SHP77 (cell line): Measurements from ENCODE around the gene RIPOR3.
"Not testable (repeated sequence)": the region's sequence is repeated elsewhere in the genome, so short reads cannot be mapped to it uniquely, and the experiment has no call there.

Source experiments
- DNase-seq, 2 experiments: peaks; one replicate each; lab custom pipeline; 2025; lab: John Stamatoyannopoulos, UW

RIPOR3 gene

DNA sequence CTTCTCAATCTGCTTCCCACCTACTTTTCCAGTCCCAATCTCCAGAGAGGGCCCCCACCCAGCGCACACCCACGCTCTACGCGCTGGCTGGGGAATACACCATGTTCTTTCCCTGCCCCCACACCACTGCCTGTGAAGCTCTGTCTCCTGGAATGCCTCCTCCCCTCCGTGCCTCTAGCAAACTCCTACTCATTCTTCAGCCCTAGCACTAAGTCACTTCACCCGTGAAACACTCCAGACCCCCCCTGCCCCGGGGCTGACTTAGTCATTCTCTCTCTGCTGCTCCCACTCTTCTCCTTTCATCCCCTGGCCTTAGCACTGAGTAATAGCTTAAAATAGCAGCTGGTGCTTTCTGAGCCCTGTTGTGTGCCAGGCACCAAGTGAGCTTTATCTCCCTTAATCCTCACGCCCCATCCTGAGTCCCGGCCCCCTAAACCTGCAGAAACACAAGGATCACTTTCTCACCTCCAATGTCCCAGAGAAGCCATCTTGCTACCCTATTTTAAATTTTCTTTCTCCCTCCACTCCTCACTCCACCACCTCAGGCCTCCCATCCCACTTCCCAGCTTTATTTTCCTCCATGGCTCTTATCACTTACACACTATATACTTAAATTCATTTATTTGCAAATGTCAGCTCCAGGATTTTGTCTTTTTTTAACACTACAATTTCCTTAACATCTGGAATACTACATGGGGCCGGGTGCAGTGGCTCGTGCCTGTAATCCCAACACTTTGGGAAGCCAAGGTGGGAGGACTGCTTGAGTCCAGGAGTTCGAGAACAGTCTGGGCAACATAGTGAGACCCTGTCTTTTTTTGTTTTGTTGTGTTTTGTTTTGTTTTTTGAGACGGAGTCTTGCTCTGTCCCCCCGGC, 33.7 kb upstream of the RIPOR3 start:
- DNase-seq, result no peak

DNA sequence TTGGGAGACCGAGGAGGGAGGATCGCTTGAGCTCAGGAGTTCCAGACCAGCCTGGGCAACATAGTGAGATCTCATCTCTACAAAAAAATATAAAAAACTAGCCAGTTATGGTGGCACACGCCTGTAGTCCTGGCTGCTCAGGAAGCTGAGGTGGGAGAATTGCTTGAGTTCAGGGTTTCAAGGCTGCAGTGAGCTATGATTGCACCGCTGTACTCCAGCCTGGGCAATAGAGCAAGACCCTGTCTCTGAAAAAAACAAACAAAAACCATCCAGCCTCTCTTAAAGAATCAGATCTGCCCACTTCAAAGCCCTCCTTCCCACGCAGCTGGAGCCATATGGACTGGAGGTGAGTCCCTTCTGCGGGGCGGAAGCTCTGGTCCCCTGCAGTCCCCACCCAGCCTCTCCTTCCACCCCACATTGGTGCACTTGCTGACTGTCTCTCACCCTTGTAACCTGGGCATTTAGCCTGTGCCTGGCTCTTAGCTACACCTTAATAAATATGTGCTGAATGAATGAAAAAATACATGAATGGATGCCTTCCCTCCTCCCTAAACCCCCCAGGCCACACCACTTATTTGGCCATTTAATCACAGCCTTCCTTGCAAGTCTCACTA, 32.9 kb upstream of the RIPOR3 start:
- DNase-seq, result no peak

DNA sequence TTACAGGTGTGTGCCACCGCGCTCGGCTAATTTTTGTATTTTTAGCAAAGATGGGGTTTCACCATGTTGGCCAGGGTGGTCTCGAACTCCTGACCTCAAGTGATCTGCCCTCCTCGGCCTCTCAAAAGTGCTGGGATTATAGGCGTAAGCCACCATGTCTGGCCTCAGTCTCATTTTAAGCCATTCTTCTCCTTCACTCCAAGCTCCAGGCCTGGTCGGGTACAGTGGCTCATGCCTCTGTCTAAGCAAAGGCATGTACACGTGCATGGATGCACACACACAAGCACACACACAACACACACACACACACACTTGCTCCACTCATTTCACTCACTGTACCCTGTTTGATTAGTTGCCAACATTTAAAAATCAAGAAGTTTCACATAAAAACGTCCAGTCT, 32.3 kb upstream of the RIPOR3 start:
- DNase-seq, result no peak

DNA sequence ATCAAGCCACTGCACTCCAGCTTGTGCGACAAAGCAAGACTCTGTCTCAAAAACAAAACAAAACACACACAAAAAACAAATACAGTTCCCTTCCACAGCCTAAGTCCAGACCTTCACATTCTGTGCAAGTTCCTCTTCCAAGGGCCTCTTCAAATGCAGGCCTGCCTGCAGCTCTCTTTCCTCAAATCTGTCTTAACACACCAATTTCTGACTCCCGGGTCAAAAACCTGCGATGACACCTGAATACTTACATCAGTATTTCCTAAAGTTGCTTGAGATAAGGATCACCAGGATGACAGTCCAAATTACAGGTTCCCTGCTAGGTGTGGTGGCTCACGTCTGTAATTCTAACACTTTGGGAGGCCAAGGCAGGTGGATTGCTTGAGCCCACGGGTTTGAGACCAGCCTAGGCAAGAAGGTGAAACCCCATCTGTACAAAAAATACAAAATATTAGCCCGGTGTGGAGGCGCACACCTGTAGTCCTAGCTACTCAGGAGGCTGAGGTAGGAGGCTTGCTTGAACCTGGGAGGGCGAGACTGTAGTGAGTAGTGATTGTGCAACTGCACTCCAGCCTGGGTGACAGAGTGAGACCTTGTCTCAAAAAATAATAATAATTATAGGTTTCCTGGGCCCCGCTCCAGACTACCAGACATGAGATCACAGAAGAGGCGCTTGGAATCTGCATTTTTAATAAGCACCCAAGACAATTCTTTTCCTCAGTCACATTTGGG, 31.2 kb upstream of the RIPOR3 start:
- DNase-seq, result no peak

DNA sequence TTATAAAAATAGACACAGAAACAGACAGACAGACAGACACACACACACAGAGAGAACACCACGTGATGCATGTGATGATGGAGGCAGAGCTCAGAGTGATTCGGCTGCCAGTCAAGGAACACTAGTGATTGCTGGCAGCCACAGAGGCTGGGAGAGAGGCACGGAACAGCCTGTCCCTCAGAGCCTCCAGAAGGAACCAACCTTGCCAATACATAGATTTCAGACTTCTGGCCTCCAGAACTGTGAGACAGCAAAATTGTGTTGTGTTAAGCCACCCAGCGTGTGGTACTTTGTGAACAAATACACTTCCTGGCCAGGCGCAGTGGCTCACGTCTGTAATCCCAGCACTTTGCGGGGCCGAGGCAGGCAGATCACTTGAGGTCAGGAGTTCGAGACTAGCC, 30.5 kb upstream of the RIPOR3 start:
- DNase-seq, result no peak

DNA sequence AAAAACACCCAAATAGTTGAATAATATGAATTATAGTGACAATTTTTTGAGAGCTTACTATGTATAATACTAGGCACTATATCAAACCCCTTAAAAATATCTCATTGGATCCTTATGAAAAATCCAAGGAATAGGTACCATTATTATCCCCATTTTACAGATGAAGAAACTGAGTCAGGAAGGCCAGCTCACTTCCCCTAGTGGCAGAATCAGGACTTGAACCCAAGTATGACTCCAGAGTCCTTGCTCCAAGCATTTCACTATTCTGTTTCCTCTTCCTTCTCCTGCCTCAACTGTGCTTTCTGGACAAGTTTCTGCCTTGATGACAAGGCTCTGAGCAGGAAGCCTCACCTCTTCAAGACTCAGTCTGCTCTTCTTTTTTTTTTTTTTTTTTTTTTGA, 29.2 kb upstream of the RIPOR3 start:
- no peak for DNase-seq

DNA sequence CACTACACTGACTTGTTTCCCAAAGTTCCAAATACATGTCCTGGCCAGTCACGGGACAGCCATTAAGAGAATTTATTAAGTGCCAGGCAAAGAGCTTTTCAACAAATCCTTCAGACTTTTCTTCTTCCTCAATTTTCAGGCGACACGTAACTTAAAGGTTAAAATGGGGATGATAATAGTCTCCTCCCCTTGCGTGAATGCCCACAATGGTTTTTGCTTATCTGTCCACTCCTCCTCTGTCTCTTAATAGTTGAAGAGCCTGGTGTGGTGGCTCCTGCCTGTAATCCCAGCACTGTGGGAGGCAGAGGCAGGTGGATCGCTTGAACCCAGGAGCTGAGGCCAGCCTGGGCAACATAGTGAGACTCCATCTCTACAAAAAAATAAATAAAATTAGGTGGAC, 28.7 kb upstream of the RIPOR3 start:
- no peak for DNase-seq

DNA sequence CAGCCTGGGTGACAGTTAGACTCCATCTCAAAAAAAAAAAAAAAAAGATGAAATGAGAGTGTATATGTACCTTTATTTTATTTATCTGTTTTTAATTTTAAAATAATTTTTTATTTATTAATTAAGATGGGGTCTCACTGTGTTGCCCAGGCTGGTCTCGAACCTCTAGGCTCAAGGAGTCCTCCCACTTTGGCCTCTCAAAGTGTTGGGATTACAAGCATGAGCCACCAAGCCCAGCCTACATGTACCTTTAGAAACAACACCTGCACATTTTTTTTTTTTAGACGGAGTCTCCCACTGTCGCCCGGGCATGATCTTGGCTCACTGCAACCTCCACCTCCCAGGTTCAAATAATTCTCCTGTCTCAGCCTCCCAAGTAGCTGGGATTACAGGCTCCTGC, 28.0 kb upstream of the RIPOR3 start:
- DNase-seq, result no peak

DNA sequence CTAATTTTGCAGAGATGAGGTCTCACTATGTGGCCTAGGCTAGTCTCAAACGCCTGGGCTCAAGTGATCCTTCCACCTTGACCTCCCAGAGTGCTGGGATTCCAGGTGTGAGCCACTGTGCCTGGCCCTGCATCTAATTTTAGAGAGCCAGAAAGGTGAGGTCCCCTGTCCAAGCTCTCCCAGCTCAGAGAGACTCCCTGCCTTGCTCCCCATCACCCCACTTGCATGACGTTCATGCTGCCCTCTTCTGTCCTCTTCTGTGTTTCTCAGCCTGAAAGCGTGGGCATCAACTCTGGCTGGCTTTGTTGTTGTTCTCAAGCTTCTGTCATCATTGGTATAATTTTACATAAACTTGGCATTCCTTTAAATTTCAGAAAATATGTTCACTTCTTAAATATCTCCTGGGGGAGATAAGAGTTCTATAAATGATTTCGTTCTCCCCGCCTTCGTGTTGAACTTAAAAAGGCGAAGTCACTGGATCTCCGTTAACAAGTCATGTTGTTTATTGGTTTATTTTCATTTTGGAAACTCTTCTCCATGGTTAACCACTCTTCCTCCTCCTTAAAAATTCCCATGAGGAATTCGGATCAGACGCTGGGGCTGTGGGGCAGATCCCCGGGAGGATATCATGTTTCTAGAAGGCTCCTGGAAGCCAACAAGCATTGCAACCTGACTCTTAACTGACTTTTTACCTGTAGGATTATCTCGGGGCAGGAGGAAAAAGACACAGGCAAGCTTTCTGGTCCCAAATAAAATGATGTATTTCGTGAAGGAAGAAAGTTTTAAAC, 26.8 kb upstream of the RIPOR3 start:
- no peak for DNase-seq

DNA sequence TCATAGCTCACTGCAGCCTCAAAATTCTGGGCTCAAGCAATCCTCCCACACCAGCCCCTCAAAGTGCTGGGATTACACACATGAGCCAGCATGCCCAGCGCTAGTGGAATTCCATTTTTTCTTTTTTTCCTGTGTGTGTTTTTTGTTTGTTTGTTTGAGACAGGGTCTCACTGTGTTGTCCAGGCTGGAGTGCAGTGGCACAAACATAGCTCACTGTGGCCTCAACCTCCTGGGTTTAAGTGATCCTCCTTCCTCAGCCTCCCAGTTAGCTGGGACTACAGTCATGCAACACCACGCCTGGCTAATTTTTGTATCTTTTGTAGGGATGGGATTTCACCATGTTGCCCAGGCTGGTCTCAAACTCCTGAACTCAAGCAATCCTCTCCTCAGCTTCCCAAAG, 26.0 kb upstream of the RIPOR3 start:
- DNase-seq, result no peak

DNA sequence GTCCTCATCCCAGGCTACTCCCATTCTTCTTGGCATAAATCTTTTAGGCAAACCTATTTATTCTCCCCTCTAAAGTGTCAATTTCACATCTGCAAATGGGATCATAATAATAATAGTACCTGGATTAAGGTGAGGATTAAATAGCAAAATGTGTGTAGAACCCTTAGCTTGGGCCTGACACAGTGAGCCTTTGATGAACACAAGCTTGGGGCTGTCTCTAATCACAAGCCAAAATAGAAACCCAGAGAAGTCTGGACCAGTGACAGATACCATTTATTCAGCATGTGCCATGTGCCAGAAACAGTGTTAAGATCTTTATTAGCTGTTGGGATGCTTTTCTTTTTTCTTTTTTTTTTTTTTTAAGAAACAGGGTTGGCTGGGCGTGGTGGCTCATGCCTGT, 25.2 kb upstream of the RIPOR3 start:
- DNase-seq, result no peak

DNA sequence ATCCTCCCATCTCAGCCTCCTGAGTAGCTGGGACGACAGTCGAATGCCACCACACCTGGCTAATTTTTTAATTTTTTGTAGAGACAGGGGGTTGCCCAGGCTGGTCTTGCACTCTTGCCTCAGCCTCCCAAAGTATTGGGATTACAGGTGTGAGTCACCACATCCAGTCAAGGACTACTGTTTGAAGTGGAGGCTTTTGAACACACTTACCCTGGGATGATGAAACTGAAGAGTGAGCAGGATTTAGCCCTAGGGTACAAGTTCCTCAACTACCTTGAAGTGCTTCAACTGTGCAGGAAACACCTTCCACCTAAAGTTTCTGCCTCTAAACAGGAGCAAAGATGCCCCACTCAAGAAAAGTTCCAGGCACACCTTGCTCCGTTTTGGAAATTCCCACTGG, 24.4 kb upstream of the RIPOR3 start:
- DNase-seq, result no peak

DNA sequence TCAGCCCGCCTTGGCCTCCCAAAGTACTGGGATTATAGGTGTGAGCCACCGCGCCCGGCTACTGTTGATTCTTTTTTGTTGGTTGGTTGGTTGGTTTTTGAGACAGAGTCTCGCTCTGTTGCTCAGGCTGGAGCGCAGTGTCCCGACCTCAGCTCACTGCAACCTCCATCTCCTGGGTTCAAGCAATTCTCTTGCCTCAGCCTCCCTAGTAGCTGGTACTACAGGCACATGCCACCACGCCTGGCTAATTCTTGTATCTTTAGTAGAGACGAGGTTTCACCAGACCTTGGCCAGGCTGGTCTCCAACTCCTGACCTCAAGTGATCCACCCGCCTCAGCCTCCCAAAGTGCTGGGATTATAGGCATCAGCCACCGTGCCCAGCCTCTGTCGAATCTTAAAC, 23.1 kb upstream of the RIPOR3 start:
- not testable (repeated sequence) for DNase-seq

DNA sequence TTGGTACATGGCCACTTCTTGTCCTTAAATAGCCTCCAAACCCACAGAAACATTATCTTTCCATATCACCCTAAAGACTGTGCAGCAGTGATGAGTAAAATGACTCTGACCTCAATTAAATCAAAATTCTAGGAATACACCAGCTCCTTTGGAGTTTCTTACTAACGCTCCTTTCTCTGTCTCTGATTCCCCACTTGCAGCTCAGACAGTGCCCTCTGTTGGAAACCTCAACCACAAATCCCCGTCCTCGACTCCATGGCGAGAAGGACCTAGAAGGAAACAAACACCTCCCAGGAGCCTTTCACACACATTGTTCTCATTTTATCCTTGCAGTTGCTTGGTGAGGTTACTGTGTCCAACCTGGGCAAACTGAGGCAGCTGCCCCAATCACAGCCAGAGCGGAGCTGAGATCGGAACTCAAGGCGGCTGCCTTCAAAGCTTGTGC, 22.3 kb upstream of the RIPOR3 start:
- no peak for DNase-seq

DNA sequence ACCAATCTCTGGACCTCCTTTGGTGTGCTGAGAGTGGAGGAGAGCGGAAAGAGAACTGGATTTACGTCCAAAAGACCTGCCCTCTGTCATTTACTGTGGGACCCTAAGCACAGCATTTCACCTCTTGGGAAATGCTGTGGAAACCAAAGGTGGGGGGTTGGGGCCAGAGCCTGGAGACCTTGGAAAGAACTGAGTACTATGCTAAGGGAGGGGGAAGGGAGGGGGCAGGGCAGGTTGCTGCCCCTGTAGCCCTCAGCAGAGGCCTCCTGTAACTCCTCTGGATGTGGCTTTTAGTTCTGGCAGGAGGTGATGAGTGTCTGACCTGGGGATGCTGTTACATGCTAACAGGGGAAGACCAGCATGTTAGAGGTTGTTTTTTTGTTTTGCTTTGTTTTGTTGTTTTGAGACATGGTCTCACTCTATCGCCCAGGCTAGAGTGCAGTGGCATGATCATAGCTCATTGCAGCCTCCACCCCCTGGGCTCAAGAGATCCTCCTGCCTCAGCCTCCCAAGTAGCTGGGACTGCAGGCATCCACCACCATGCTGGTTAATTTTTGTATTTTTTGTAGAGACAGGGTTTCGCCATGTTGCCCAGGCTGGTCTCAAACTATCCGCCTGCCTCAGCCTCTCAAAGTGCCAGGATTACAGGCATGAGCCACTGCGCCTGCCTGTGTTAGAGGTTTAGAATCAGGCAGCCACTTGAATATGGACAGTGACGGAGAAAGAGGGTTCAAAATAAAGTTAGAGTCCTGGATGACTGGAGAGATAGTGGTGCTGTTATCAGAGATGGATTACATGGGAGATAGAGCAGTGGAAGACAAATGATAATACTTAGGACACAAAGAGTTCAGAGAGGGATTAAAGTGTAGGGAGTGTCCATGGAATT, 21.7 kb upstream of the RIPOR3 start:
- no peak for DNase-seq

DNA sequence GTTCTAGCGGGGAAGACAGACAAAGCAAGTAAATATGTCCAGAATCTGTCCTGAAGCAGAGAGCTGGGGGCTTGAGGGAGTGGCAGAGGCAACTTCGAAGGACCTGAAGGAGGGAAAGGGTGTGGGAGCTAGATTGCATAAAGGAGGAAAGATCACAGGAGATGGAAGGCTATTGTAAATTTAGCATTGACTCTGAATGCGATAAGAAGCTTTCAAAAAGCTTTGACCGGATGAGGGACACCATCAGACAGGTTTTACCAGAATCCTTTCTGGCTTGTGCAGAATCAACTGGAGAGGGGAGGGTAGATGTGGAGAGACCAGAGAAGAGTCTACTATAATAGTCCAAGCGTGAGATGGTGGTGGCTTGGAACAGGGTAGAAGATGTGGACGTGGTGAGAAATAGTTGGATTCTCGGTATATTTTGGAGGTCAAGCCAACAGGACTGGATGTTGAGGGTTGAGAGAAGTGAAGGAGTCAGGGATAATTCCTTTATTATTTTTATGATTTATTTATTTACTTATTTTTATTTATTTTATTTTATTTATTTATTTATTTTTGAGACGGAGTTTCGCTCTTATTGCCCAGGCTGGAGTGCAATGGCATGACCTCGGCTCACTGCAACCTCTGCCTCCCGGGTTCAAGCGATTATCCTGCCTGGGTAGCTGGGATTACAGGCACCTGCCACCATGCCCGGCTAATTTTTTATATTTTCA, 19.9 kb upstream of the RIPOR3 start:
- DNase-seq, result no peak

DNA sequence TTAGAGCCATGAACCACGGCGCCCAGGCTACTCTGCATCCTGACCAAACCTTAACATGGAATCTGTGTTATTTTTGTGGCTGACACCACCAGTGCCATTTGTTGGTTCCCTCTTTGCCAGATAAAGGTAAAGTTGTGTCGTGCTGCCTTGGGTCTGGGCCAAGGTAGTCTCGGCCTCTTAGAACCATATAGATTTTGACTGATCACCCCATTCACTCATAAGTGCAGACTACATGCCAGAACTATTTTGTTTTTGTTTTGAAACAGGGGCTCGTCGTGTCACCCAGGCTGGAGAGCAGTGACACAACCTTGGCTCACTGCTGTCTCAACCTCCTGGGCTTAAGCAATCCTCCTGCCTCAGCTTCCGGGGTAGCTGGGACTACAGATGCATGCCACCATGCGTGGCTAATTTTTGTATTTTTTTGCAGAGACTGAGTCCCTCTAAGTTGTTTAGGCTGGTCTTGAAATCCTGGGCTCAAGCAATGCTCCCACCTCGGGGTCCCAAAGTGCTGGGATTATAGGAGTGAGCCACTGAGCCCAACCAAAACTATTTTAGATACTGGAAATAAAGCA, 19.2 kb upstream of the RIPOR3 start:
- DNase-seq, result no peak

DNA sequence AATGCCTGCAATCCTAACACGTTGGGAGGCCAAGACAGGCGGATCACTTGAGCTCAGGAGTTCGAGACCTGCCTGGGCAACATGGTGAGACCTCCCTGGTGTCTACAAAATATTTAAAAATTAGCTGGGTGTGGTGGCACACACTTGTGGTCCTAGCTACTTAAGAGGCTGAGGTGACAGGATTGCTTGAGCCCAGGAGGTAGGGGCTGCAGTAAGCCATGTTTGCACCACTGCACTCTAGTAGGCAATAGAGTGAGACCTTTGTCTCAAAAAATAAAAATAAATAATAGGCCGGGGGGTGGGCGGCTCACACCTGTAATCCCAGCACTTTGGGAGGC, 18.3 kb upstream of the RIPOR3 start:
- no peak for DNase-seq

DNA sequence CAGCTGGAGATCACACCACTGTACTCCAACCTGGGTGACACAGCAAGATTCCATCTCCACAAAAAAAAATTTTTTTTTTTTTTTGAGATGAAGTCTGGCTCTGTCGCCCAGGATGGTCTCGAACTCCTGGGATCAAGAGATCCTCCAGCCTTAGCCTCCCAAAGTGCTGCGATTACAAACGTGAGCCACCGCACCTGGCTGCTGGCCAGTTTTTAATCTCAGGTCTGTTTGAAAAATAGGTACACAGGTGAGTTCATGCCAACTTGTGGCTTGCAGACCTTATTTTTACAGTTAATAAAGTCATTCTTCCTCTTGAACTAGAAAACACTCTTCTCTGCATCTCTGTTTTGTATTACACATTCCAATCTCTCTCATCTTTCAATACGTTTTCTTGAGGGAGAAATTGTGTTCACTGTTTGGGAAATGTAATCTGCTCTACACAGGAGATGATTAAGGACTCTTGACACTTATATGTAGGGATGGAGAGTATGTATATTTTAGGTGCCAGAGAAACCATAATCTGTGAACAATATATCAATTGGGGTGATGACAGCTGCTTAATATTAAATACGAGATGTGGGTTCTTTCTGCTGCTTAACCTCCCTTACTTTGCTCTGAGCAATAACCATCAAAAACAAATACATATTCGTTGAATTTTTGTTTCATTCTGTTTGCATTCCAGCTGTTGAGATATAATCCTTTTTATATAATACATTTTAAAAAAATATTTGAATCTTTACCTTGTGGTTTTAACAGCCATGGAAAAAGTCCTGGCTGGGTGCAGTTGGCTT, 17.7 kb upstream of the RIPOR3 start:
- no peak for DNase-seq

DNA sequence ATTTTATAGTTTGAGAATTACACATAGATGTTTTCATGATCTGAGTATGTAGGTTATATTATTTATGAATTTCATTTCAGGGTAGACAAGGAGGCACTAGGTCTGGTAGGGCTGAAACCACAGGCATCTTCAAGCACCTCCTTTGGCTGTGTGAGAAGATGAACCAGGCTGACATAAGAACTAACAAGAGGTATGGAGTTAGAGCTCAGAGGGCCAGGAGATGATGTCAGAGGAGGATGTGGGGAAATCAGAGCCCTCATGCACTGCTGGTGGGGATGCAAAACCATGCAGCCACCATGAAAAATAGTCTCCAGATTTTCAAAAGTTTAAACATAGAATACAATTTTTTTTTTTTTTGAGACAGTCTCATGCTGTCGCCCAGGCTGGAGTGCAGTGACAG, 13.6 kb upstream of the RIPOR3 start:
- DNase-seq, result no peak
